Calu3 (cell line): ENCODE results near the gene LOXL4. TPM values are rescaled to one million over a fixed set of nuclear protein-coding genes. Genes with fewer than 3 reads are reported as not detected.

Source experiments
- BruUV-seq: library from RNA; stranded (reverse); fragments of 400-500 nt; replicated peaks from 2 replicates; lab custom pipeline; 2021; lab: Mats Ljungman, UMichigan
- CTCF ChIA-PET: fragments of 300-600 bp; sonication (Branson Sonifier 250); formaldehyde crosslinking; loops from one replicate; lab custom pipeline; 2022; ENCODE audit warnings: antibody characterized with exemption; lab: Charles Lee
- DNase-seq: peaks from one replicate; pipeline ENCODE4 v3.0.0; 2022
- H3K27ac Mint-ChIP-seq: one replicate; pipeline ENCODE4 v1.8.0; 2022; ENCODE audit warnings: mixed read lengths; ENCODE audit not compliant: unreplicated experiment
- H3K27me3 Mint-ChIP-seq: one replicate; pipeline ENCODE4 v1.8.0; 2022; ENCODE audit warnings: mixed read lengths; ENCODE audit not compliant: unreplicated experiment
- H3K36me3 Mint-ChIP-seq: one replicate; pipeline ENCODE4 v1.8.0; 2022; ENCODE audit warnings: mild to moderate bottlenecking, moderate library complexity, mixed read lengths; ENCODE audit not compliant: insufficient read depth, unreplicated experiment
- H3K4me1 Mint-ChIP-seq: one replicate; pipeline ENCODE4 v1.8.0; 2022; ENCODE audit warnings: mild to moderate bottlenecking, low read depth, mixed read lengths; ENCODE audit not compliant: unreplicated experiment
- H3K4me3 Mint-ChIP-seq: one replicate; pipeline ENCODE4 v1.8.0; 2022; ENCODE audit warnings: mild to moderate bottlenecking, low read depth, moderate library complexity, mixed read lengths; ENCODE audit not compliant: unreplicated experiment
- H3K9me3 Mint-ChIP-seq: one replicate; pipeline ENCODE4 v1.8.0; 2022; ENCODE audit warnings: low read depth, mixed read lengths; ENCODE audit not compliant: unreplicated experiment
- intact Hi-C: fragments of 100-400 bp; cut with micrococcal nuclease; formaldehyde crosslinking; loops from one replicate; pipeline ENCODE4 v1.10.0; 2022; ENCODE audit not compliant: unreplicated experiment
- total RNA-seq: library from RNA; stranded (reverse); gene quantifications from 2 replicates; pipeline ENCODE4 v1.2.3, GENCODE V29; 2022
- TF ChIP-seq, protein P1 (sequence below): fragments of 200-600 bp; IDR thresholded peaks from one replicate; pipeline ENCODE4 v1.8.0; 2022; ENCODE audit warnings: antibody characterized with exemption; ENCODE audit not compliant: unreplicated experiment

Gene LOXL4
- total RNA-seq, 1 experiment from 2014 or later, result 2.2 TPM

DNA sequence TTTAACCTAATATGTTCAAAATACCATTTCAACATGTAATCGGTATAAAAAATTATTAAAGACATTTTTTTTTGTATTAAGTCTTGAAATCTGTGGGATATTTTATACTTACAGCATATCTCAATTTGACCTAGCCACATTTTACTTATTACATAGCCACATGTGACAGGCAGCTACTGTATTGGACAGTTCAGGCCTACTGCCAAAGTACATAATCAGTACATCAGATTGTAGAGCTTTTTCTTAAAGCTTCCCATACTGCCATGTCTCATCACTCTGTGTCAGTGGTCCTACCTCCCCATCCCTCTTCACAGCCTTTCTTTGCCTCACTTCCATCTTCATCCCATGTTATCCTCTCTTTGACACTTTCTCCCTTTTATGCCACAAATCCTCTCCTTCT is 43.0 kb downstream of the LOXL4 start:
- intact Hi-C loops, result no loop called here
- TF ChIP-seq, protein P1, sequence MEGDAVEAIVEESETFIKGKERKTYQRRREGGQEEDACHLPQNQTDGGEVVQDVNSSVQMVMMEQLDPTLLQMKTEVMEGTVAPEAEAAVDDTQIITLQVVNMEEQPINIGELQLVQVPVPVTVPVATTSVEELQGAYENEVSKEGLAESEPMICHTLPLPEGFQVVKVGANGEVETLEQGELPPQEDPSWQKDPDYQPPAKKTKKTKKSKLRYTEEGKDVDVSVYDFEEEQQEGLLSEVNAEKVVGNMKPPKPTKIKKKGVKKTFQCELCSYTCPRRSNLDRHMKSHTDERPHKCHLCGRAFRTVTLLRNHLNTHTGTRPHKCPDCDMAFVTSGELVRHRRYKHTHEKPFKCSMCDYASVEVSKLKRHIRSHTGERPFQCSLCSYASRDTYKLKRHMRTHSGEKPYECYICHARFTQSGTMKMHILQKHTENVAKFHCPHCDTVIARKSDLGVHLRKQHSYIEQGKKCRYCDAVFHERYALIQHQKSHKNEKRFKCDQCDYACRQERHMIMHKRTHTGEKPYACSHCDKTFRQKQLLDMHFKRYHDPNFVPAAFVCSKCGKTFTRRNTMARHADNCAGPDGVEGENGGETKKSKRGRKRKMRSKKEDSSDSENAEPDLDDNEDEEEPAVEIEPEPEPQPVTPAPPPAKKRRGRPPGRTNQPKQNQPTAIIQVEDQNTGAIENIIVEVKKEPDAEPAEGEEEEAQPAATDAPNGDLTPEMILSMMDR, result no peak
- Mint-ChIP-seq H3K4me3 (no peak overlapping the region), H3K36me3 (no peaks in the 10 kb centered on the region), H3K27ac (no peak overlapping the region), H3K27me3 (no peaks in the 10 kb centered on the region), H3K4me1 (no peaks in the 10 kb centered on the region), H3K9me3 (no peaks in the 10 kb centered on the region)
- CTCF ChIA-PET, result no interaction called here
- no peak for DNase-seq
- BruUV-seq, result no TSS peak

DNA sequence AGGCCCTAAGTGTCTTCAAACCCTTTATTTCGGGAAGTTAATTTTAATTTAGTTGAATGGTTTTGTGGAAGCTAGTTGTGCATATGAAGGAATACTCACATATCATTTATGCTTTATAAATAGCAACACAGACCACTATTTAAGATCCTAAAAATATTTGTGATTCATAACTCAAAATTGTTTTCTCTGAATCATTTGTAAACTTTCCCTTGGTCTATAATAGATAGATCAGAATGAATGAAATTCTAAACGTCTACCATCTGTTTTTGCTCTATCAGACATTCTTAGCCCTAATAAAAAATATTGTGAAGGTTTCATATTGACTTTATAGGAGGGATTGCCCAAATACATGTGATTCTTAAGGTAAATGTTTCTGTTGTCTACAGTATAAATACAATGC is 43.5 kb downstream of the LOXL4 start:
- CTCF ChIA-PET, result no interaction called here

DNA sequence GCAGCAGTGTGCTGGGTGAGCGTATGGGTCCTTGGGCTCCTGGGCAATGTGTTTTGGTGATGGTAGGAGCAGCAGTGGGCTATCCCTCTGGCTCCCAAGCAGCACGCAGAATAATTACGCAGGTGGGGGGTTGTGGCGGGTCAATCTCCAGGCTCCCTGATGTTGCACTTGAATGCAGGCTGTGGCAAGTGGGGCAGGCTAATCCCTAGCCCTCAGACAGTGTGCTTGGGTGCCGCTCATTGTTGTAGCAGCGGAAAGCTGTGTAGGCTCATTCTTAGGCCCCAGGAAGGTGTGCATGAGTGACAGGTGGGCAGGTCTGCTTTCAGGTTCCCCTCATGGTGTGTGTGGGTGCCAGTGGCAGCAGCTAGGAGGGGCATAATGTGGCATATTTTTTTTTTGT is 44.1 kb downstream of the LOXL4 start:
- H3K4me1 Mint-ChIP-seq, result no peaks in the 10 kb centered on the region
- CTCF ChIA-PET, result no interaction called here
- no peaks in the 10 kb centered on the region for H3K9me3 Mint-ChIP-seq
- no peak overlapping the region for H3K27ac Mint-ChIP-seq
- no peaks in the 10 kb centered on the region for H3K36me3 Mint-ChIP-seq
- BruUV-seq, result no TSS peak
- H3K27me3 Mint-ChIP-seq, result no peaks in the 10 kb centered on the region
- TF ChIP-seq, protein P1, result no peak
- DNase-seq, result no peak
- intact Hi-C loops, result no loop called here
- no peak overlapping the region for H3K4me3 Mint-ChIP-seq

More for the DNA sequence above, 43.5 kb downstream of the LOXL4 start:
- DNase-seq, result no peak
- Mint-ChIP-seq H3K36me3 (no peaks in the 10 kb centered on the region), H3K27me3 (no peaks in the 10 kb centered on the region), H3K9me3 (no peaks in the 10 kb centered on the region), H3K4me1 (no peaks in the 10 kb centered on the region), H3K4me3 (no peak overlapping the region), H3K27ac (no peak overlapping the region)
- BruUV-seq, result no TSS peak
- TF ChIP-seq, protein P1, result no peak
- intact Hi-C loops, result no loop called here

DNA sequence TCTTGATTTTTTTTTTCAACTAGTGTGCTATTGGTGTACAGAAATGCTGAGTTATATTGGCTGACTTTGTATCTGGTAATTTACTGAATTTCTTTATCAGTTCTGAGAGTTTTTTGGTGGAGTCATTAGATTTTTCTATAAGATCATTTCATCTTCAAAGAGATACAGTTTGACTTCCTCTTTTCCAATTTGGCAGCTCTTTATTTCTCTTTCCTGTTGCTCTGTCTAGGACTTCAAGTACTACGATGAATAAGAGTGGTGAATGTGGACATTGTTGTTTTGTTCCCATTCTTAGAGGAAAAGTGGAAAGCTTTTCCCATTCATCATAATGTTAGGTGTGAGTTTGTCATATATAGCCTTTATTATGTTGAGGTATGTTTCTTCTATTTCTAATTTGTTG is 50.2 kb downstream of the LOXL4 start:
- DNase-seq, result no peak
- TF ChIP-seq, protein P1, result no peak
- H3K9me3 Mint-ChIP-seq, result peaks cover 3% of the 10 kb centered on the region
- CTCF ChIA-PET, result no interaction called here
- H3K4me3 Mint-ChIP-seq, result no peak overlapping the region
- no peak overlapping the region for H3K27ac Mint-ChIP-seq
- H3K36me3 Mint-ChIP-seq, result no peaks in the 10 kb centered on the region
- no peaks in the 10 kb centered on the region for H3K4me1 Mint-ChIP-seq
- no peaks in the 10 kb centered on the region for H3K27me3 Mint-ChIP-seq
- intact Hi-C loops, result no loop called here
- no TSS peak for BruUV-seq

DNA sequence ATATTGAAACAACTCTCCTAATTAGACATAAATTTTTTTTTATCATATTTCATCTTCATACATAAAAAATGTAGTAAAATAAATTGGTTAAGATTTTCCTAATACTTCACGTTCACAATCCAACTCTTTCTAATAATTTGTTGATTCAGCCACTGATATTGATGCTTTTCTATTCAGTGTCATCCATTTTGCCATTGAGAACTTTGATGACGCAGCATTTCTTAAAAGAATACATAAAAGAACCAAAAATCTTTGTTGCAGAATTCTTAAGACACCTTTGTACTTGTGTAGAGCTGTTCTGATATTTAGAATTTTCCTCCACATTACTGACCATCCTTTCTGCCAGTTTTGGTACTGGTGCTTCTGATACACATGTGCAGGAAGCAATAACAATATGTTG is 52.6 kb downstream of the LOXL4 start:
- peaks cover 3% of the 10 kb centered on the region for H3K9me3 Mint-ChIP-seq
- H3K27me3 Mint-ChIP-seq, result no peaks in the 10 kb centered on the region
- CTCF ChIA-PET, result no interaction called here
- H3K4me1 Mint-ChIP-seq, result peaks cover 11% of the 10 kb centered on the region
- no peak overlapping the region for H3K4me3 Mint-ChIP-seq
- TF ChIP-seq, protein P1, result no peak
- no peak overlapping the region for H3K27ac Mint-ChIP-seq
- no TSS peak for BruUV-seq
- intact Hi-C loops, result no loop called here
- no peak for DNase-seq
- H3K36me3 Mint-ChIP-seq, result no peaks in the 10 kb centered on the region
